ENCODE results near the gene DDX53.

- TF ChIP-seq CTCF (IDR thresholded peaks at IDR 0.05) (no peak), POLR2A (IDR thresholded peaks at IDR 0.05) (no peak)
These were observed 12.9 kb downstream of the DDX53 start for GRCh38 chrX:23012636-23013035.
